ENCODE measurements around the gene TCF4. TPM values are rescaled to one million over a fixed set of nuclear protein-coding genes. Genes with fewer than 3 reads are reported as not detected.
A peak's percentile ranks its signal among the peaks of the same experiment; 100 is the strongest.

Gene TCF4
- total RNA-seq, 1 donor from 2014 or later: 115 TPM

GRCh38 chr18:55372209-55372608, 215.8 kb downstream of the TCF4 start:
- Histone ChIP-seq H3K27ac (ENCODE audit: low read depth, low read length) (no peak overlapping the region), H3K9me3 (ENCODE audit: insufficient read depth, low read depth, low read length) (no peaks in the 10 kb centered on the region), H3K4me3 (ENCODE audit: insufficient read depth, low read depth, low read length) (no peak overlapping the region), H3K27me3 (ENCODE audit: insufficient read depth, low read length) (no peaks in the 10 kb centered on the region), H3K4me1 (ENCODE audit: insufficient read depth, low read length) (no peaks in the 10 kb centered on the region), H3K9ac (ENCODE audit: low read length) (no peak overlapping the region), H3K4me2 (ENCODE audit: low read length) (no peak overlapping the region), H2AFZ (ENCODE audit: low read depth, low read length) (no peak overlapping the region), H4K20me1 (ENCODE audit: insufficient read depth, low read length) (peaks cover 18% of the 10 kb centered on the region), H3K79me2 (ENCODE audit: insufficient read depth, low read length) (peaks cover 70% of the 10 kb centered on the region), H3K36me3 (ENCODE audit: insufficient read depth, low read length) (no peaks in the 10 kb centered on the region)
- TF ChIP-seq EZH2 (IDR thresholded peaks at IDR 0.05; ENCODE audit: insufficient read depth, low read length): no peak
- TF ChIP-seq CTCF (IDR thresholded peaks at IDR 0.05; ENCODE audit: insufficient read depth, low read depth, low read length): no peak
- H3K4me3 Mint-ChIP-seq (ENCODE audit: unreplicated experiment): no peak overlapping the region
- no peaks in the 10 kb centered on the region for H3K27me3 Mint-ChIP-seq (ENCODE audit: low read depth, unreplicated experiment)
- peaks cover 4% of the 10 kb centered on the region for H3K36me3 Mint-ChIP-seq (ENCODE audit: low read depth, unreplicated experiment)
- DNase-seq (ENCODE audit: low read depth): no peak
- peaks cover 6% of the 10 kb centered on the region for H3K4me1 Mint-ChIP-seq (ENCODE audit: low read depth, unreplicated experiment)
- FAIRE-seq: peak; percentile 32
- no peaks in the 10 kb centered on the region for H3K9me3 Mint-ChIP-seq (ENCODE audit: unreplicated experiment)
- no peak overlapping the region for H3K27ac Mint-ChIP-seq (ENCODE audit: unreplicated experiment)

- DNase-seq (ENCODE audit: low read depth) (peak; percentile 34), FAIRE-seq (no peak)
- no peak overlapping the region for H3K9ac ChIP-seq (ENCODE audit: low read length)
- H2AFZ ChIP-seq (ENCODE audit: low read depth, low read length): no peak overlapping the region
- Mint-ChIP-seq H3K4me1 (ENCODE audit: low read depth, unreplicated experiment) (peaks cover 6% of the 10 kb centered on the region), H3K27me3 (ENCODE audit: low read depth, unreplicated experiment) (no peaks in the 10 kb centered on the region), H3K27ac (ENCODE audit: unreplicated experiment) (no peak overlapping the region), H3K4me3 (ENCODE audit: unreplicated experiment) (no peak overlapping the region), H3K9me3 (ENCODE audit: unreplicated experiment) (no peaks in the 10 kb centered on the region), H3K36me3 (ENCODE audit: low read depth, unreplicated experiment) (peaks cover 3% of the 10 kb centered on the region)
- H4K20me1 ChIP-seq (ENCODE audit: insufficient read depth, low read length): peaks cover 18% of the 10 kb centered on the region
- H3K27ac ChIP-seq (ENCODE audit: low read depth, low read length): no peak overlapping the region
- no peaks in the 10 kb centered on the region for H3K9me3 ChIP-seq (ENCODE audit: insufficient read depth, low read depth, low read length)
- peaks cover 61% of the 10 kb centered on the region for H3K79me2 ChIP-seq (ENCODE audit: insufficient read depth, low read length)
- no peak for TF ChIP-seq EZH2 (IDR thresholded peaks at IDR 0.05; ENCODE audit: insufficient read depth, low read length)
- TF ChIP-seq CTCF (IDR thresholded peaks at IDR 0.05; ENCODE audit: insufficient read depth, low read depth, low read length): no peak
- no peaks in the 10 kb centered on the region for H3K36me3 ChIP-seq (ENCODE audit: insufficient read depth, low read length)
- H3K27me3 ChIP-seq (ENCODE audit: insufficient read depth, low read length): no peaks in the 10 kb centered on the region
- H3K4me1 ChIP-seq (ENCODE audit: insufficient read depth, low read length): no peaks in the 10 kb centered on the region
- no peak overlapping the region for H3K4me3 ChIP-seq (ENCODE audit: insufficient read depth, low read depth, low read length)
- H3K4me2 ChIP-seq (ENCODE audit: low read length): no peak overlapping the region
These were observed 217.1 kb downstream of the TCF4 start for GRCh38 chr18:55370936-55371335.

GRCh38 chr18:55369346-55369745, 218.6 kb downstream of the TCF4 start:
- Histone ChIP-seq H3K9ac (ENCODE audit: low read length) (no peak overlapping the region), H3K36me3 (ENCODE audit: insufficient read depth, low read length) (no peaks in the 10 kb centered on the region), H3K4me2 (ENCODE audit: low read length) (no peak overlapping the region), H3K4me1 (ENCODE audit: insufficient read depth, low read length) (no peaks in the 10 kb centered on the region), H3K4me3 (ENCODE audit: insufficient read depth, low read depth, low read length) (no peak overlapping the region), H3K27me3 (ENCODE audit: insufficient read depth, low read length) (no peaks in the 10 kb centered on the region), H3K9me3 (ENCODE audit: insufficient read depth, low read depth, low read length) (no peaks in the 10 kb centered on the region), H3K27ac (ENCODE audit: low read depth, low read length) (no peak overlapping the region), H3K79me2 (ENCODE audit: insufficient read depth, low read length) (peaks cover 50% of the 10 kb centered on the region), H4K20me1 (ENCODE audit: insufficient read depth, low read length) (peaks cover 18% of the 10 kb centered on the region), H2AFZ (ENCODE audit: low read depth, low read length) (no peak overlapping the region)
- Mint-ChIP-seq H3K4me1 (ENCODE audit: low read depth, unreplicated experiment) (peaks cover 6% of the 10 kb centered on the region), H3K4me3 (ENCODE audit: unreplicated experiment) (no peak overlapping the region), H3K36me3 (ENCODE audit: low read depth, unreplicated experiment) (no peaks in the 10 kb centered on the region), H3K27me3 (ENCODE audit: low read depth, unreplicated experiment) (no peaks in the 10 kb centered on the region), H3K9me3 (ENCODE audit: unreplicated experiment) (no peaks in the 10 kb centered on the region), H3K27ac (ENCODE audit: unreplicated experiment) (no peak overlapping the region)
- DNase-seq (ENCODE audit: low read depth): no peak
- no peak for FAIRE-seq
- TF ChIP-seq EZH2 (IDR thresholded peaks at IDR 0.05; ENCODE audit: insufficient read depth, low read length) (no peak), CTCF (IDR thresholded peaks at IDR 0.05; ENCODE audit: insufficient read depth, low read depth, low read length) (no peak)
